K562 (cell line): Measurements from ENCODE around the gene GDF15. TPM values are rescaled to one million over a fixed set of nuclear protein-coding genes. Genes with fewer than 3 reads are reported as not detected.

Experiments used
- BACH1 ChIP-seq: fragments of 200-800 bp; sonication (Bioruptor generic); IDR thresholded peaks from 2 replicates; pipeline ENCODE4 v1.6.1; 2016; ENCODE audit warnings: missing genetic modification characterization, missing compliant biosample characterization
- BDP1 ChIP-seq: IDR thresholded peaks from 3 replicates; pipeline ENCODE4 v1.6.1; 2011; ENCODE audit not compliant: insufficient read length, insufficient read depth
- CREM ChIP-seq: IDR thresholded peaks from 2 replicates; pipeline ENCODE4 v1.6.1; 2014; ENCODE audit warnings: antibody characterized with exemption, low read depth
- FOXA1 ChIP-seq: fragments of 450-650 bp; IDR thresholded peaks from 2 replicates; pipeline ENCODE4 v1.6.1; 2016; ENCODE audit warnings: mild to moderate bottlenecking, borderline replicate concordance
- GATA2 ChIP-seq: sonication (generic); formaldehyde crosslinking; IDR thresholded peaks from 2 replicates; pipeline ENCODE4 v1.4.0; 2020; ENCODE audit warnings: mild to moderate bottlenecking, missing genetic modification reagents
- JUN ChIP-seq, 2 experiments: sonication (generic) in 1 of 2; formaldehyde crosslinking in 1 of 2; IDR thresholded peaks; 2 replicates each; pipeline versions ENCODE4 v1.6.1 to v1.8.0; 2012 to 2022; ENCODE audit warnings: borderline replicate concordance in 2 of 2, mild to moderate bottlenecking in 2 of 2, improper control_type of control experiment in 1 of 2, low read depth in 1 of 2, low read length in 1 of 2, missing genetic modification reagents in 1 of 2
- MAX ChIP-seq: sonication (generic); formaldehyde crosslinking; IDR thresholded peaks from 2 replicates; pipeline ENCODE4 v1.9.0; 2022; ENCODE audit warnings: mild to moderate bottlenecking, missing genetic modification reagents
- NCOA6 ChIP-seq: fragments of 450-650 bp; IDR thresholded peaks from 2 replicates; pipeline ENCODE4 v1.6.1; 2017; ENCODE audit warnings: mild to moderate bottlenecking
- NR2F6 ChIP-seq: fragments of 450-650 bp; formaldehyde crosslinking; IDR thresholded peaks from 2 replicates; pipeline ENCODE4 v1.4.0; 2020; ENCODE audit warnings: mild to moderate bottlenecking
- POLR2AphosphoS2 ChIP-seq: IDR thresholded peaks from 2 replicates; pipeline ENCODE4 v1.6.1; 2012; ENCODE audit warnings: low read length, improper control_type of control experiment
- SRSF3 ChIP-seq: fragments of 200-400 bp; formaldehyde crosslinking; IDR thresholded peaks from 2 replicates; pipeline ENCODE4 v1.6.1; 2016; ENCODE audit warnings: mild to moderate bottlenecking, low read length, moderate library complexity; ENCODE audit not compliant: insufficient read depth
- SRSF7 ChIP-seq: fragments of 200-400 bp; formaldehyde crosslinking; optimal IDR thresholded peaks from 2 replicates; pipeline ENCODE3; 2017; ENCODE audit warnings: mild to moderate bottlenecking, low read depth, low read length
- ZC3H4 ChIP-seq: sonication (generic); formaldehyde crosslinking; IDR thresholded peaks from 2 replicates; pipeline ENCODE4 v1.9.0; 2021; ENCODE audit warnings: missing genetic modification reagents, borderline replicate concordance
- ZC3H8 ChIP-seq: fragments of 450-650 bp; IDR thresholded peaks from 2 replicates; pipeline ENCODE4 v1.6.1; 2017
- ZNF140 ChIP-seq: fragments of 250-450 bp; sonication (Bioruptor Pico); IDR thresholded peaks from 2 replicates; pipeline ENCODE4 v1.8.0; 2021; ENCODE audit warnings: moderate library complexity, mild to moderate bottlenecking, inconsistent platforms
- ZNF3 ChIP-seq: fragments of 250-450 bp; sonication (Bioruptor Pico); IDR thresholded peaks from 2 replicates; pipeline ENCODE4 v1.5.0; 2021; ENCODE audit warnings: mild to moderate bottlenecking, moderate library complexity
- ZNF583 ChIP-seq: fragments of 250-450 bp; sonication (Bioruptor Pico); IDR thresholded peaks from 2 replicates; pipeline ENCODE4 v1.4.0; 2020
- ZNF696 ChIP-seq: fragments of 250-450 bp; sonication (Bioruptor Pico); conservative IDR thresholded peaks from 2 replicates; pipeline ENCODE4 v1.4.0; 2020; ENCODE audit warnings: mild to moderate bottlenecking, moderate library complexity
- polyA plus RNA-seq, 8 experiments: library from polyadenylated mRNA; depleted of rRNA in 4 of 8; stranded (reverse) in 5 of 8; unstranded in 3 of 8; fragments of >200 nt; fragmentation: Nextera tagmentation in 2 of 8; fragmentation: Illumina TruSeq in 1 of 8; extraction: Ambion mirVana in 2 of 8; extraction: Trizol in 1 of 8; gene quantifications; 2 replicates each; pipeline versions ENCODE4 v1.2.1 to v1.2.3, GENCODE V29; 2011 to 2014; ENCODE audit warnings: inconsistent platforms in 1 of 8, missing spikeins in 1 of 8
- total RNA-seq, 7 experiments: library from RNA; depleted of rRNA in 6 of 7; stranded (reverse); fragments of >200 nt in 6 of 7; fragmentation: Illumina TruSeq in 2 of 7; extraction: Trizol in 2 of 7; gene quantifications; 2 replicates each; pipeline versions ENCODE4 v1.2.1 to v1.2.3, GENCODE V29; 2011 to 2021; ENCODE audit warnings: low replicate concordance in 1 of 7
- TF ChIP-seq, protein P1 (sequence below): fragments of 250-450 bp; sonication (Bioruptor Pico); IDR thresholded peaks from 2 replicates; pipeline ENCODE4 v1.4.0; 2020; ENCODE audit warnings: mild to moderate bottlenecking, moderate library complexity
- TF ChIP-seq, protein P2 (sequence below): fragments of 450-650 bp; IDR thresholded peaks from 2 replicates; pipeline ENCODE4 v1.7.1; 2018; ENCODE audit warnings: mild to moderate bottlenecking, low read depth; ENCODE audit not compliant: partially characterized antibody
- TF ChIP-seq, protein P3 (sequence below): fragments of 450-650 bp; formaldehyde crosslinking; IDR thresholded peaks from 2 replicates; pipeline ENCODE4 v1.4.0; 2020; ENCODE audit warnings: mild to moderate bottlenecking, moderate library complexity

The GDF15 gene
- total and polyA plus RNA-seq, 9 of the 15 experiments (the other 6 are each of a cell fraction or from before 2014, with no cell fraction given), result 2.3 to 82.4 (median 12.5) TPM

DNA sequence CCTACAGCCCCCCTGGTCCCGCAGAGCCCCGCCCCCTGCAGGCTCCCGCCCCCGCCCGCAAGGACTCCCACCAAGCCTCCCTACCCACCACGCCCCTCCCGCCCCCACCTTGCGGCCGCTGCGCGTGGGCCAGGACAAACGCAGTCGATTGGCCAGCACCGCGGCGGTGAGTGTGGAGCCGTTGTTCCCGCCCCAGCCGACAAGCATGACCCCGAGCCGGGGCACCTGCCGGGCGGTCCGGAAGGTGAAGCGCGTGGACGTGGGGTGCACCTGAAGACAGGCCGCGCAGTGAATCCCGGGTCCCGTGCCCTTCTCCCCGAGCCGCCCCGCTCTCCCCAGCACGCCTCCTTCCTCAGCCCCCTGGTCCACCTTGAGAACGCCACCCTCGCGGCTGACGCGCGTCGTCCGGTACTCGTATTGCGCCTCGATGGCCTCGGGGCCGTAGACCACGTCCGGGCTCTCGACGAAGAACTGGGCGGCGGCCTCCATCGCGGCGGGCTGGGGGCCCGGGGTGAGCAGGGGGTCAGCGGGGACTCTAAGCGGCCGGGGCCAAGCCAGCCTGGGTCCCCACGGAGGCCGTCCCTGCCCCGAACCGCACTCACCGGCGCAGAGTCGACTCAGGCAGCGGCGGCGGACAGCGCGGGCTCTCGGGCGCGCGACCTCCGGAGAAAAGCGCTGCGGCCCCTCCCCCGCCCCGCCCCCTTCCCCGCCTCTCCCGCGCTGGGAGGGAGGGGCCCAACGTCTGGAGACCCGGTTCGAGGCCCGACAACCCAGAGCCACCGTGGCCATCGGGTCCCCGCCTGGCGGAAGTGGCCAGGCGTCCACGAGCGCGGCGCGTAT is 51.8 kb downstream of the GDF15 start, which contains the start of gene ISYNA1 (continued):
- TF ChIP-seq GATA2 (no peak), ZNF3 (CRISPR knock-in tag) (no peak), ZNF583 (CRISPR knock-in tag) (0 out of 2 replicates have a peak, but pooled peaks have one; percentile 33), SRSF3 (no peak), BACH1 (tag) (no peak), SRSF7 (no peak), BDP1 (no peak), CREM (peak; percentile 55; the same call in 1 of the 2 replicates), JUN (IDR thresholded peaks at IDR 0.05; ENCODE audit: borderline replicate concordance, low read depth, low read length) (no peak), JUN (CRISPR knock-in tag; IDR thresholded peaks at IDR 0.05; ENCODE audit: borderline replicate concordance) (no peak), NCOA6 (no peak; the same call in 1 of the 2 replicates), ZC3H4 (CRISPR knock-in tag) (no peak), FOXA1 (no peak), POLR2AphosphoS2 (no peak), MAX (CRISPR knock-in tag) (peak; percentile 80), ZNF140 (CRISPR knock-in tag) (no peak), ZC3H8 (no peak), ZNF696 (no peak), NR2F6 (CRISPR knock-in tag) (no peak)
- TF ChIP-seq, protein P1, sequence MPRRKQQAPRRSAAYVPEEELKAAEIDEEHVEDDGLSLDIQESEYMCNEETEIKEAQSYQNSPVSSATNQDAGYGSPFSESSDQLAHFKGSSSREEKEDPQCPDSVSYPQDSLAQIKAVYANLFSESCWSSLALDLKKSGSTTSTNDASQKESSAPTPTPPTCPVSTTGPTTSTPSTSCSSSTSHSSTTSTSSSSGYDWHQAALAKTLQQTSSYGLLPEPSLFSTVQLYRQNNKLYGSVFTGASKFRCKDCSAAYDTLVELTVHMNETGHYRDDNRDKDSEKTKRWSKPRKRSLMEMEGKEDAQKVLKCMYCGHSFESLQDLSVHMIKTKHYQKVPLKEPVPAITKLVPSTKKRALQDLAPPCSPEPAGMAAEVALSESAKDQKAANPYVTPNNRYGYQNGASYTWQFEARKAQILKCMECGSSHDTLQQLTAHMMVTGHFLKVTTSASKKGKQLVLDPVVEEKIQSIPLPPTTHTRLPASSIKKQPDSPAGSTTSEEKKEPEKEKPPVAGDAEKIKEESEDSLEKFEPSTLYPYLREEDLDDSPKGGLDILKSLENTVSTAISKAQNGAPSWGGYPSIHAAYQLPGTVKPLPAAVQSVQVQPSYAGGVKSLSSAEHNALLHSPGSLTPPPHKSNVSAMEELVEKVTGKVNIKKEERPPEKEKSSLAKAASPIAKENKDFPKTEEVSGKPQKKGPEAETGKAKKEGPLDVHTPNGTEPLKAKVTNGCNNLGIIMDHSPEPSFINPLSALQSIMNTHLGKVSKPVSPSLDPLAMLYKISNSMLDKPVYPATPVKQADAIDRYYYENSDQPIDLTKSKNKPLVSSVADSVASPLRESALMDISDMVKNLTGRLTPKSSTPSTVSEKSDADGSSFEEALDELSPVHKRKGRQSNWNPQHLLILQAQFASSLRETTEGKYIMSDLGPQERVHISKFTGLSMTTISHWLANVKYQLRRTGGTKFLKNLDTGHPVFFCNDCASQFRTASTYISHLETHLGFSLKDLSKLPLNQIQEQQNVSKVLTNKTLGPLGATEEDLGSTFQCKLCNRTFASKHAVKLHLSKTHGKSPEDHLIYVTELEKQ (CRISPR knock-in tag), result no peak
- TF ChIP-seq, protein P2, sequence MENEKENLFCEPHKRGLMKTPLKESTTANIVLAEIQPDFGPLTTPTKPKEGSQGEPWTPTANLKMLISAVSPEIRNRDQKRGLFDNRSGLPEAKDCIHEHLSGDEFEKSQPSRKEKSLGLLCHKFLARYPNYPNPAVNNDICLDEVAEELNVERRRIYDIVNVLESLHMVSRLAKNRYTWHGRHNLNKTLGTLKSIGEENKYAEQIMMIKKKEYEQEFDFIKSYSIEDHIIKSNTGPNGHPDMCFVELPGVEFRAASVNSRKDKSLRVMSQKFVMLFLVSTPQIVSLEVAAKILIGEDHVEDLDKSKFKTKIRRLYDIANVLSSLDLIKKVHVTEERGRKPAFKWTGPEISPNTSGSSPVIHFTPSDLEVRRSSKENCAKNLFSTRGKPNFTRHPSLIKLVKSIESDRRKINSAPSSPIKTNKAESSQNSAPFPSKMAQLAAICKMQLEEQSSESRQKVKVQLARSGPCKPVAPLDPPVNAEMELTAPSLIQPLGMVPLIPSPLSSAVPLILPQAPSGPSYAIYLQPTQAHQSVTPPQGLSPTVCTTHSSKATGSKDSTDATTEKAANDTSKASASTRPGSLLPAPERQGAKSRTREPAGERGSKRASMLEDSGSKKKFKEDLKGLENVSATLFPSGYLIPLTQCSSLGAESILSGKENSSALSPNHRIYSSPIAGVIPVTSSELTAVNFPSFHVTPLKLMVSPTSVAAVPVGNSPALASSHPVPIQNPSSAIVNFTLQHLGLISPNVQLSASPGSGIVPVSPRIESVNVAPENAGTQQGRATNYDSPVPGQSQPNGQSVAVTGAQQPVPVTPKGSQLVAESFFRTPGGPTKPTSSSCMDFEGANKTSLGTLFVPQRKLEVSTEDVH, result no peak
- TF ChIP-seq, protein P3, sequence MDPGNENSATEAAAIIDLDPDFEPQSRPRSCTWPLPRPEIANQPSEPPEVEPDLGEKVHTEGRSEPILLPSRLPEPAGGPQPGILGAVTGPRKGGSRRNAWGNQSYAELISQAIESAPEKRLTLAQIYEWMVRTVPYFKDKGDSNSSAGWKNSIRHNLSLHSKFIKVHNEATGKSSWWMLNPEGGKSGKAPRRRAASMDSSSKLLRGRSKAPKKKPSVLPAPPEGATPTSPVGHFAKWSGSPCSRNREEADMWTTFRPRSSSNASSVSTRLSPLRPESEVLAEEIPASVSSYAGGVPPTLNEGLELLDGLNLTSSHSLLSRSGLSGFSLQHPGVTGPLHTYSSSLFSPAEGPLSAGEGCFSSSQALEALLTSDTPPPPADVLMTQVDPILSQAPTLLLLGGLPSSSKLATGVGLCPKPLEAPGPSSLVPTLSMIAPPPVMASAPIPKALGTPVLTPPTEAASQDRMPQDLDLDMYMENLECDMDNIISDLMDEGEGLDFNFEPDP (CRISPR knock-in tag), result peak; percentile 64; the same call in 1 of the 2 replicates
